Activated B cell treated with CpG ODN at 0.5 μM for 24 hours (primary cell): ENCODE data around the gene DNAH11. TPM values are rescaled to one million over a fixed set of nuclear protein-coding genes. Genes with fewer than 3 reads are reported as not detected.
"Not testable (repeated sequence)": the region's sequence is repeated elsewhere in the genome, so short reads cannot be mapped to it uniquely, and the experiment has no call there.

Source experiments
- ATAC-seq: fragments of 200-7000 bp; cut with Tn5 transposase; one replicate; pipeline ENCODE4 v1.10.0; 2021; ENCODE audit warnings: low read depth, mild to moderate bottlenecking, moderate library complexity
- CTCF ChIA-PET: fragments of 350-600 bp; sonication (Branson Sonifier 250); formaldehyde crosslinking; loops from one replicate; lab custom pipeline; 2021; ENCODE audit warnings: antibody characterized with exemption; lab: Charles Lee
- POLR2A ChIA-PET: fragments of 350-600 bp; sonication (Branson Sonifier 250); formaldehyde crosslinking; loops from one replicate; lab custom pipeline; 2021; ENCODE audit warnings: antibody characterized with exemption; lab: Charles Lee
- DNase-seq: peaks from one replicate; pipeline ENCODE4 v3.0.0; 2022
- H3K27ac Mint-ChIP-seq: one replicate; pipeline ENCODE4 v1.8.0; 2020; ENCODE audit warnings: mixed read lengths
- H3K27me3 Mint-ChIP-seq: one replicate; pipeline ENCODE4 v1.8.0; 2021; ENCODE audit warnings: mixed read lengths
- H3K36me3 Mint-ChIP-seq: one replicate; pipeline ENCODE4 v1.8.0; 2021; ENCODE audit warnings: low read depth, mixed read lengths
- H3K4me1 Mint-ChIP-seq: one replicate; pipeline ENCODE4 v1.8.0; 2021; ENCODE audit warnings: mixed read lengths
- H3K4me3 Mint-ChIP-seq: one replicate; pipeline ENCODE4 v1.8.0; 2020; ENCODE audit warnings: mild to moderate bottlenecking, mixed read lengths
- H3K9me3 Mint-ChIP-seq: one replicate; pipeline ENCODE4 v1.8.0; 2020; ENCODE audit warnings: mixed read lengths
- CTCF ChIP-seq: fragments of 200-600 bp; IDR thresholded peaks from one replicate; pipeline ENCODE4 v1.8.0; 2022; ENCODE audit warnings: antibody characterized with exemption, mild to moderate bottlenecking
- intact Hi-C: fragments of 100-400 bp; cut with micrococcal nuclease; formaldehyde crosslinking; loops from one replicate; pipeline ENCODE4 v1.15.1; 2024
- total RNA-seq: library from RNA; stranded (reverse); gene quantifications from 2 replicates; pipeline ENCODE4 v1.2.3, GENCODE V29; 2022

The DNAH11 gene
- total RNA-seq, 1 donor from 2014 or later, result not detected

GRCh38 chr7:21829731-21830130 lies 286.9 kb downstream of the DNAH11 start:
- DNase-seq (no peak), ATAC-seq (no peak)
- intact Hi-C loops, result no loop called here
- TF ChIP-seq CTCF, result no peak
- Mint-ChIP-seq H3K36me3 (no peaks in the 10 kb centered on the region), H3K4me1 (no peaks in the 10 kb centered on the region), H3K27ac (no peak overlapping the region), H3K27me3 (peaks cover 10% of the 10 kb centered on the region), H3K4me3 (no peak overlapping the region), H3K9me3 (no peaks in the 10 kb centered on the region)
- ChIA-PET POLR2A (no interaction called here), CTCF (interaction anchor here (0.6 kb wide), 1 partner anchor 45 kb away, joined by 3 read pairs; no protein-coding TSS in a partner anchor)

DNA sequence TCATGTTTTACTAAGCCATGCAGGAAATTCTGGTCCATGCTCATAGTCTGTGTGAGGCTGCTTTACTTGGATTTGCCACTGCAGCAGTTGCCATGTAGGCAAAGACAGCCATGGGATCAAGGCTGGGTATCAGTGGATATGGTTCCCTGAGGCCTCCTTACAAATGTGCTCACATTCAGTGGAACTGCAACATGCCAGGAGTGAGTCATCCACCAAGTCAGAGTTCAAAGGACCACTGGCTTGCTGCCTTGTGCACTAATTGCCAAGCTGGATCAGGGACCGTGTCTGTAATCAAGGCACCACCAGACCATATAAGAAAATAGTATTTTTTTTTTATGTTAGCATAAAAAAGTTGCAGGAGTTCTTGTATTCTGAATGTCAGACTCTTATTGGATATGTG lies 301.9 kb downstream of the DNAH11 start:
- ChIA-PET POLR2A (no interaction called here), CTCF (no interaction called here)
- Mint-ChIP-seq H3K4me1 (no peaks in the 10 kb centered on the region), H3K9me3 (no peaks in the 10 kb centered on the region), H3K27me3 (no peaks in the 10 kb centered on the region), H3K4me3 (no peak overlapping the region), H3K36me3 (no peaks in the 10 kb centered on the region), H3K27ac (no peak overlapping the region)
- ATAC-seq, result no peak
- TF ChIP-seq CTCF, result no peak
- DNase-seq, result no peak
- intact Hi-C loops, result no loop called here

DNA sequence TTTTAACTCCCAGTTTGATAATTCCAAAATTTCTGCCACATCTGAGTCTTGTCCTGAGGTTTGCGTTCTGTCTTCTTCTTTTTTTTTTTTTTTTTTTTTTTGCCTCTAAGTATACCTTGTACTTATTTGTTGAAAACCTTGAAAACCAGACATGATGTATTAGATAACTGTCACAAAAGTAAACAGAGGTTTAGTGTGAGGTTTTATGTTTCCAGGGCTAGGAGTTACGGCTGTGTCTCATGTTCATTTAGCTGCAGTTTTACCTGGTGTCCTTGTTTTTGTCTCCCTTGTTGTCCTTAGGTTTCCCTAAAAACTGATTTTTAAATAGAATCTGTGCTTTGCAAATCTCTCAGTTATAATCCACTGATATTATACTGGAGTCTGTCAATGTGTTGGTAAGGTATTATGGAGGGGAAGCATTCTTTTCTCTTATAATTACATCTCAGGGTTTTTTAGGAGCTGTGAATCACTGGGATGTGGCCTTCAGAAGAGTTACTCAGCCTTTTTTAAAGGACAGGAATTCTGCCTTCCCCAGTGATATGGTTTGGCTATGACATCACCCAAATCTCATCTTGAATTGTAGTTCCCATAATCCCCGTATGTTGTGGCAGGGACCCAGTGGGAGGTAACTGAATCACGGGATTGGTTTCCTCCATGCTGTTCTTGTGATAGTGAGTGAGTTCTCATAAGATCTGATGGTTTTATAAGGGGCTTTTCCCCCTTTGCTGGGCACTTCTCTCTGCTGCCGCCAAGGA lies 307.9 kb downstream of the DNAH11 start:
- no peaks in the 10 kb centered on the region for H3K36me3 Mint-ChIP-seq
- peaks cover 7% of the 10 kb centered on the region for H3K4me1 Mint-ChIP-seq
- no peaks in the 10 kb centered on the region for H3K9me3 Mint-ChIP-seq
- no peak overlapping the region for H3K4me3 Mint-ChIP-seq
- ATAC-seq (no peak), DNase-seq (no peak)
- TF ChIP-seq CTCF, result no peak
- no peak overlapping the region for H3K27ac Mint-ChIP-seq
- ChIA-PET POLR2A (no interaction called here), CTCF (no interaction called here)
- no peaks in the 10 kb centered on the region for H3K27me3 Mint-ChIP-seq
- intact Hi-C loops, result no loop called here

DNA sequence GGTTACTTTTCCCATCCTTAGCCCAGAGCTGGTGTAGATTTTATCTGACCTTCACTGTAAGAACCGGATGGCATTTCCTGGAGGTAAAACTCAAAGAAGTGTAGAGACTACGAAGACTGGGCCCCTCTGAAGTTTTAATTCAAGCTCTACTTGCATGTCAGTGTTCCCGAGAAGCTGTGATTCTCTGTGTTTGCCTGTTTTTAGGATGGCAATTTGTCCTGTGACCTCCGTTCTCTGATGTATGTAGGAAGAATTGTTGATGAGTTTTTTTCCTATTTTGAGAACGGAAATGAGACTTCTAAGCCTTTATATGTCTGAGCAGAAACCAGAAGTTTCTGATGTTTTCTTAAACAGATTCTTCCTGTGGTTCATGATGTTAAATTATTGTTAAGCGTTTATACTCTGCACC lies 308.7 kb downstream of the DNAH11 start:
- TF ChIP-seq CTCF, result no peak
- H3K4me3 Mint-ChIP-seq, result no peak overlapping the region
- no peaks in the 10 kb centered on the region for H3K27me3 Mint-ChIP-seq
- POLR2A ChIA-PET, result no interaction called here
- H3K9me3 Mint-ChIP-seq, result no peaks in the 10 kb centered on the region
- no peaks in the 10 kb centered on the region for H3K36me3 Mint-ChIP-seq
- CTCF ChIA-PET, result no interaction called here
- intact Hi-C loops, result no loop called here
- no peak for ATAC-seq
- H3K27ac Mint-ChIP-seq, result no peak overlapping the region
- DNase-seq, result no peak
- H3K4me1 Mint-ChIP-seq, result peaks cover 7% of the 10 kb centered on the region

GRCh38 chr7:21865631-21866204 lies 322.9 kb downstream of the DNAH11 start:
- POLR2A ChIA-PET, result not testable (repeated sequence)

More at GRCh38 chr7:21865631-21866204, 322.9 kb downstream of the DNAH11 start:
- CTCF ChIA-PET, H3K27ac Mint-ChIP-seq, H3K36me3 Mint-ChIP-seq, H3K4me1 Mint-ChIP-seq, H3K9me3 Mint-ChIP-seq, intact Hi-C loops, DNase-seq, H3K4me3 Mint-ChIP-seq, ATAC-seq, H3K27me3 Mint-ChIP-seq: not testable (repeated sequence)
